HG03442 (cell line): Measurements from ENCODE around the gene PTPRC.

Experiments used
- ATAC-seq: cut with Tn5 transposase; IDR thresholded peaks from one replicate; pipeline ENCODE4 v1.9.1; 2021; ENCODE audit warnings: mild to moderate bottlenecking, moderate library complexity; ENCODE audit not compliant: unreplicated experiment

Gene PTPRC

GRCh38 chr1:198641501-198641900 lies 2.7 kb downstream of the PTPRC start:
- peak; percentile 53 for ATAC-seq

- no peak for ATAC-seq
Observed at GRCh38 chr1:198641966-198642668, 3.3 kb downstream of the PTPRC start.

GRCh38 chr1:198642983-198643382 lies 4.1 kb downstream of the PTPRC start:
- ATAC-seq, result no peak

GRCh38 chr1:198643808-198644207 lies 5.0 kb downstream of the PTPRC start:
- no peak for ATAC-seq

GRCh38 chr1:198647055-198647454 lies 8.2 kb downstream of the PTPRC start:
- no peak for ATAC-seq

- ATAC-seq, result no peak
Observed at GRCh38 chr1:198648592-198648991, 9.8 kb downstream of the PTPRC start.

- no peak for ATAC-seq
Observed at GRCh38 chr1:198649232-198649967, 10.6 kb downstream of the PTPRC start.

- ATAC-seq, result no peak
Observed at GRCh38 chr1:198649968-198650338, 11.1 kb downstream of the PTPRC start.

GRCh38 chr1:198650506-198650905 lies 11.7 kb downstream of the PTPRC start:
- ATAC-seq, result no peak

GRCh38 chr1:198651650-198652400 lies 13.0 kb downstream of the PTPRC start:
- peak; percentile 43 for ATAC-seq

GRCh38 chr1:198653808-198654413 lies 15.1 kb downstream of the PTPRC start:
- ATAC-seq, result no peak

- peak; percentile 21 for ATAC-seq
Observed at GRCh38 chr1:198655459-198656121, 16.8 kb downstream of the PTPRC start.

- ATAC-seq, result peak; percentile 31
Observed at GRCh38 chr1:198656500-198656932, 17.7 kb downstream of the PTPRC start.

- peak; percentile 38 for ATAC-seq
Observed at GRCh38 chr1:198657550-198658064, 18.8 kb downstream of the PTPRC start.

- ATAC-seq, result peak; percentile 32
Observed at GRCh38 chr1:198660341-198661261, 21.8 kb downstream of the PTPRC start.

GRCh38 chr1:198662821-198663220 lies 24.0 kb downstream of the PTPRC start:
- no peak for ATAC-seq

GRCh38 chr1:198664068-198664788 lies 25.4 kb downstream of the PTPRC start:
- peak; percentile 35 for ATAC-seq

- ATAC-seq, result no peak
Observed at GRCh38 chr1:198667186-198667585, 28.3 kb downstream of the PTPRC start.

GRCh38 chr1:198667807-198668206 lies 29.0 kb downstream of the PTPRC start:
- no peak for ATAC-seq
